GM12878 (cell line): ENCODE measurements around the gene COL15A1. TPM values are rescaled to one million over a fixed set of nuclear protein-coding genes. Genes with fewer than 3 reads are reported as not detected.

ENCODE experiments used
- ATAC-seq: fragments of 200-7000 bp; cut with Tn5 transposase; 3 replicates; pipeline ENCODE4 v1.9.1; 2020; ENCODE audit warnings: mild to moderate bottlenecking, moderate library complexity
- BruUV-seq: library from RNA; stranded (reverse); fragments of 400-500 nt; replicated peaks from 2 replicates; lab custom pipeline; 2021; lab: Mats Ljungman, UMichigan
- CTCF ChIA-PET: fragments of 300-600 bp; sonication (Branson Sonifier 250); formaldehyde crosslinking; extraction: SDS; loops from one replicate; lab custom pipeline; 2021; ENCODE audit warnings: inconsistent platforms; lab: Yijun Ruan, JAX
- POLR2A ChIA-PET: fragments of 350-600 bp; formaldehyde crosslinking; extraction: SDS; loops from one replicate; lab custom pipeline; 2021; ENCODE audit warnings: inconsistent platforms; lab: Charles Lee
- RAD21 ChIA-PET: fragments of 300-600 bp; sonication (Branson Sonifier 250); formaldehyde crosslinking; loops from one replicate; lab custom pipeline; 2023; ENCODE audit warnings: antibody characterized with exemption; ENCODE audit not compliant: unreplicated experiment; lab: Charles Lee
- SMC1A ChIA-PET: fragments of 300-600 bp; sonication (Branson Sonifier 250); formaldehyde crosslinking; loops from one replicate; lab custom pipeline; 2023; ENCODE audit not compliant: unreplicated experiment, uncharacterized antibody; lab: Charles Lee
- DNase-seq: peaks from one replicate; pipeline ENCODE4 v3.0.0-alpha.2; 2011; ENCODE audit warnings: low read depth, low spot score
- FAIRE-seq: peaks from 3 replicates; lab custom pipeline; 2011; peaks lifted over from hg19 to GRCh38; lab: Jason Lieb, UNC
- H2AFZ ChIP-seq: 2 replicates; pipeline ENCODE4 v1.6.0; 2011; ENCODE audit warnings: low read depth, low read length, control low read depth; ENCODE audit not compliant: control insufficient read depth
- H3K27ac ChIP-seq: 2 replicates; pipeline ENCODE4 v1.5.1; 2011; ENCODE audit warnings: control low read depth; ENCODE audit not compliant: control insufficient read depth, insufficient read depth
- H3K27me3 ChIP-seq, 2 experiments: replicated peaks in 1 of 2; 2 replicates each; pipeline versions ENCODE4 v1.6.0 to v1.6.1; 2011; ENCODE audit warnings: low read length in 1 of 2; ENCODE audit not compliant: control insufficient read depth in 2 of 2, insufficient read depth in 2 of 2
- H3K36me3 ChIP-seq, 2 experiments: 2 replicates each; pipeline ENCODE4 v1.5.1; 2011; ENCODE audit warnings: low read length in 1 of 2; ENCODE audit not compliant: control insufficient read depth in 2 of 2, insufficient read depth in 2 of 2
- H3K4me1 ChIP-seq: 2 replicates; pipeline ENCODE4 v1.6.1; 2011; ENCODE audit warnings: mild to moderate bottlenecking, low read length, moderate library complexity, mixed read lengths; ENCODE audit not compliant: control insufficient read depth, insufficient read depth
- H3K4me2 ChIP-seq: 2 replicates; pipeline ENCODE4 v1.6.0; 2011; ENCODE audit warnings: control low read depth; ENCODE audit not compliant: control insufficient read depth, insufficient read depth
- H3K4me3 ChIP-seq: fragments of 200-600 bp; sonication (generic); 2 replicates; pipeline ENCODE4 v1.5.1; 2016
- H3K79me2 ChIP-seq: 2 replicates; pipeline ENCODE4 v1.6.0; 2011; ENCODE audit warnings: low read length; ENCODE audit not compliant: control insufficient read depth, insufficient read depth
- H3K9ac ChIP-seq: 2 replicates; pipeline ENCODE4 v1.8.0; 2011; ENCODE audit warnings: low read length, control low read depth, mixed read lengths; ENCODE audit not compliant: control insufficient read depth, insufficient read depth
- H3K9me3 ChIP-seq: replicated peaks from 3 replicates; pipeline ENCODE4 v1.5.1; 2011; ENCODE audit warnings: mild to moderate bottlenecking, low read length; ENCODE audit not compliant: control insufficient read depth, insufficient read depth
- H4K20me1 ChIP-seq: 2 replicates; pipeline ENCODE4 v1.6.0; 2011; ENCODE audit not compliant: control insufficient read depth, insufficient read depth
- BACH1 ChIP-seq: fragments of 450-650 bp; IDR thresholded peaks from 2 replicates; pipeline ENCODE4 v1.6.1; 2017; ENCODE audit warnings: mild to moderate bottlenecking, borderline replicate concordance
- GABPA ChIP-seq: IDR thresholded peaks from 2 replicates; pipeline ENCODE4 v1.6.1; 2014; ENCODE audit warnings: antibody characterized with exemption, low read depth, mild to moderate bottlenecking, inconsistent platforms
- NFYB ChIP-seq: IDR thresholded peaks from 2 replicates; pipeline ENCODE4 v1.6.1; 2011; ENCODE audit warnings: low read depth, mild to moderate bottlenecking, low read length, improper control_type of control experiment, moderate library complexity; ENCODE audit not compliant: insufficient read depth
- WGBS: methylation state at CpG from one replicate; pipeline ENCODE4 v1.1.6; 2016; ENCODE audit warnings: low lambda C conversion rate; ENCODE audit not compliant: insufficient replicate concordance, insufficient coverage; ENCODE audit errors: missing lambda C conversion rate; 5-methylcytosine and 5-hydroxymethylcytosine counted together
- in situ Hi-C: fragments of 300-500 bp; cut with MboI; formaldehyde crosslinking; loops from 9 replicates; pipeline ENCODE4 v1.14.3; 2018; ENCODE audit warnings: mixed read lengths
- intact Hi-C: fragments of 100-400 bp; cut with micrococcal nuclease; formaldehyde crosslinking; loops from one replicate; pipeline ENCODE4 v1.14.2; 2022; ENCODE audit not compliant: unreplicated experiment
- polyA plus RNA-seq, 11 experiments: library from polyadenylated mRNA; depleted of rRNA in 4 of 11; unstranded in 6 of 11; stranded (reverse) in 5 of 11; fragments of >200 nt; fragmentation: Nextera tagmentation in 4 of 11; fragmentation: Illumina TruSeq in 1 of 11; extraction: Ambion mirVana in 4 of 11; extraction: Trizol in 1 of 11; gene quantifications; 1 replicate in 1 of 11; 2 replicates in 10 of 11; pipeline versions ENCODE4 v1.2.1 to v1.2.3, GENCODE V29; 2011 to 2016; ENCODE audit warnings: inconsistent platforms in 2 of 11, missing spikeins in 2 of 11, low read depth in 1 of 11
- total RNA-seq, 4 experiments: library from RNA; depleted of rRNA in 3 of 4; stranded (reverse); fragments of >200 nt in 3 of 4; fragmentation: Illumina TruSeq in 1 of 4; extraction: Trizol in 1 of 4; gene quantifications; 2 replicates each; pipeline versions ENCODE4 v1.2.1 to v1.2.3, GENCODE V29; 2013 to 2021
- TF ChIP-seq, protein P1 (sequence below): fragments of 450-650 bp; IDR thresholded peaks from 2 replicates; pipeline ENCODE4 v1.6.1; 2017; ENCODE audit warnings: mild to moderate bottlenecking, moderate library complexity

The COL15A1 gene
- total and polyA plus RNA-seq, 10 of the 15 experiments (the other 5 are each of a cell fraction or from before 2014, with no cell fraction given): 0.01 to 0.28 (median 0.06) TPM; not detected in 2

DNA sequence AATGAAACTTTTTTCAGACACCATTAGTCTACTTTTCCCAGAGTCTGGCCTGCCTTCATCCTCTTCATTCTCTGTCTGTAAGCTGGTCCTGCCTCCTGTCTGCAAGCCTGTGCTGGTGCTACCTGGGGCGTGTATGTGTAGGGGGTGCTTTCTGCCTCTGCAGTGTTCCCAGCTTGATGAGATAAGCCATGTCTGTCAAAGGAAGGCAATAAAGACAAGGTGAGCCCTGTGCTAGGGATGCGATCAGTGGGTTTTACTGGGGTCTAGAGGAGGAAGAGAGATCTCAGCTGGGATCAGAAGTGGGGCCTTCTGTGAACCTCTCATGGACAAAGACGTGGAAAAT, 83.2 kb downstream of the COL15A1 start:
- 25% methylated on average over 3 of the region's 3 CpGs for WGBS
- ChIA-PET POLR2A (no interaction called here), SMC1A (interaction anchor here (1.8 kb wide), 1 partner anchor 114 kb away, joined by 10 read pairs; no protein-coding TSS in a partner anchor), CTCF (interaction anchor here (1.1 to 1.6 kb wide), 3 partner anchors 13 to 51 kb away, joined by 3 to 5 read pairs (median 4); no protein-coding TSS in a partner anchor), RAD21 (no interaction called here)
- H3K79me2 ChIP-seq: no peaks in the 10 kb centered on the region
- H3K27ac ChIP-seq: no peak overlapping the region
- no peaks in the 10 kb centered on the region for H3K36me3 ChIP-seq
- no peaks in the 10 kb centered on the region for H3K9me3 ChIP-seq
- H3K27me3 ChIP-seq: peaks cover 0 to 5% of the 10 kb centered on the region in 2 experiments; a peak in 2 of 4 replicates
- in situ Hi-C loops: no loop called here
- H3K9ac ChIP-seq: no peak overlapping the region
- H2AFZ ChIP-seq: no peak overlapping the region
- BruUV-seq: no TSS peak
- no peaks in the 10 kb centered on the region for H4K20me1 ChIP-seq
- H3K4me1 ChIP-seq: no peaks in the 10 kb centered on the region
- ATAC-seq: no peak
- no peak overlapping the region for H3K4me3 ChIP-seq
- no peak for DNase-seq
- no peak overlapping the region for H3K4me2 ChIP-seq
- FAIRE-seq: no peak
- no peak for TF ChIP-seq BACH1
- TF ChIP-seq, protein P1, sequence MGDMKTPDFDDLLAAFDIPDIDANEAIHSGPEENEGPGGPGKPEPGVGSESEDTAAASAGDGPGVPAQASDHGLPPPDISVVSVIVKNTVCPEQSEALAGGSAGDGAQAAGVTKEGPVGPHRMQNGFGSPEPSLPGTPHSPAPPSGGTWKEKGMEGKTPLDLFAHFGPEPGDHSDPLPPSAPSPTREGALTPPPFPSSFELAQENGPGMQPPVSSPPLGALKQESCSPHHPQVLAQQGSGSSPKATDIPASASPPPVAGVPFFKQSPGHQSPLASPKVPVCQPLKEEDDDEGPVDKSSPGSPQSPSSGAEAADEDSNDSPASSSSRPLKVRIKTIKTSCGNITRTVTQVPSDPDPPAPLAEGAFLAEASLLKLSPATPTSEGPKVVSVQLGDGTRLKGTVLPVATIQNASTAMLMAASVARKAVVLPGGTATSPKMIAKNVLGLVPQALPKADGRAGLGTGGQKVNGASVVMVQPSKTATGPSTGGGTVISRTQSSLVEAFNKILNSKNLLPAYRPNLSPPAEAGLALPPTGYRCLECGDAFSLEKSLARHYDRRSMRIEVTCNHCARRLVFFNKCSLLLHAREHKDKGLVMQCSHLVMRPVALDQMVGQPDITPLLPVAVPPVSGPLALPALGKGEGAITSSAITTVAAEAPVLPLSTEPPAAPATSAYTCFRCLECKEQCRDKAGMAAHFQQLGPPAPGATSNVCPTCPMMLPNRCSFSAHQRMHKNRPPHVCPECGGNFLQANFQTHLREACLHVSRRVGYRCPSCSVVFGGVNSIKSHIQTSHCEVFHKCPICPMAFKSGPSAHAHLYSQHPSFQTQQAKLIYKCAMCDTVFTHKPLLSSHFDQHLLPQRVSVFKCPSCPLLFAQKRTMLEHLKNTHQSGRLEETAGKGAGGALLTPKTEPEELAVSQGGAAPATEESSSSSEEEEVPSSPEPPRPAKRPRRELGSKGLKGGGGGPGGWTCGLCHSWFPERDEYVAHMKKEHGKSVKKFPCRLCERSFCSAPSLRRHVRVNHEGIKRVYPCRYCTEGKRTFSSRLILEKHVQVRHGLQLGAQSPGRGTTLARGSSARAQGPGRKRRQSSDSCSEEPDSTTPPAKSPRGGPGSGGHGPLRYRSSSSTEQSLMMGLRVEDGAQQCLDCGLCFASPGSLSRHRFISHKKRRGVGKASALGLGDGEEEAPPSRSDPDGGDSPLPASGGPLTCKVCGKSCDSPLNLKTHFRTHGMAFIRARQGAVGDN: no peak
- TF ChIP-seq GABPA: no peak
- no peak for TF ChIP-seq NFYB
- intact Hi-C loops: no loop called here
